ENCODE measurements around the gene ARCN1.

Gene ARCN1

GRCh38 chr11:118651820-118652219 lies 79.6 kb downstream of the ARCN1 start:
- no peak for TF ChIP-seq CTCF (conservative IDR thresholded peaks at IDR 0.05; ENCODE audit: low read depth)
- ChIA-PET CTCF (interaction anchor here (1.2 kb wide), 1 partner anchor 139 kb away, joined by 3 read pairs; the partner anchor contains the start of gene DDX6), POLR2A (ENCODE audit: low non-redundant PET) (interaction anchor here (0.6 kb wide), 1 partner anchor 12 kb away, joined by 6 read pairs; no protein-coding TSS in a partner anchor)
- H3K27ac ChIP-seq: peak overlapping the region; percentile 49
- DNase-seq (ENCODE audit: low spot score): no peak
